HG03139 (cell line): ENCODE results near the gene SLC35C1.
A peak's percentile ranks its signal among the peaks of the same experiment; 100 is the strongest.

Experiments
- ATAC-seq: cut with Tn5 transposase; IDR thresholded peaks from one replicate; pipeline ENCODE4 v1.9.1; 2021; ENCODE audit not compliant: unreplicated experiment

SLC35C1 gene

GRCh38 chr11:45804761-45805304, at the start of gene SLC35C1:
TSS of gene SLC35C1 (plus strand) at chr11:45805149. CDS start at chr11:45805802, 653 bp downstream.
- ATAC-seq: peak; percentile 95

DNA sequence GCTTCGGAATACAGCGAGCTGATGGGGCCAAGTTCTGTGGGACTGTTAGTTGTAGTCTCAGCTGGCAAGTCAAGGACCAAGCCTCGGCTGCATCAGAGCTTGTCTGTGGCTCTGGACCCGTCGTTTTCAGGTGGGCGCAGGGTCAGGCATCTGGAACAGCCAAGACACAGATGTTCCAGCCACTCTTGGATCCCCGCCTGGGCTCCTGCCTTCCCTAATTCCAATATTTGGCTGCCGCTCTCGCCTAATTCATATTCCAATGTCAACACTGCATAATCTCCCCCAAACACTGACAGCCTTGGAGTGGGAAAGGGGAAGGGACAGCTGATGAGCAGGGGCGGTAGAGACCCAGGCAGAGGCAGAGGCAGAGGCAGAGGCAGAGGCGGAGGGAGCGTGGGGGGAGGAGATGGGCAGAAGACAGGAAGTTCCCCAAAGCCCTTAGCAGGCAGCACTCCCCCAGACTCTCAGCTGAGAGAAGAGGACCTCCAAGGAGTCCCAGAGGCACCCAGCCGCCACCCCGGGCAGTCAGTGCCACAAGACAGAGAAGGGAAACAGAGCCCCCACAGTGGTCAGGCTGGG, 49.6 kb upstream of the SLC35C1 start:
- ATAC-seq: no peak

DNA sequence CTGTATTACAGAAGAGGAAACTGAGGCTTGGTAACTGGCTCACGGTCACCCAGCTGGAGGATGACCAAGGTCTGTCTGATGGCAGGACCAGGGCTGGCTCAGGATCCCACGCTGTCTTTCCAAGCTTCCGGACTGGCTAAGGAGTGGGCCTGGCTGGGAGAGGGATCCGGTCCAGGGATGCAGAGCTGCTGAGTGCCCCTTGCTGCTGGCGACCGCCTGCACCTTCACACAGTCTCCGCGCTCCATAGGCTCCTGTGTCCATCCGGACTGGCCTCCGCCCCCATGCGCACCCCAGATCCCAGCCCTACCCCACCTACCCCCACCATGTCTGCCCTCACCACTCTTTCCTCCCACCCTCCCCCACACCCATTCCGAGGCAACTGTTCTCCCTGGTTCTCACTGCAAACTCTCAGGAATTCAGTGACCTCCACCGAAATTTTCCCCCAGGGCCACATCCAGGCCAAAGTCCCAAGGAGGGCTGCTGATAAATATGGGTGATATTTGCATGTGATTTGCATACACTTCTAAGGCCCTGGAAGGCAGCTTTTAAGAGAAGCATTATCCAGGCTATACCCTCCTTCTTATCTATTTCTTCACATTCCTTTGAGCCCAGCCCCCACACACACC, 48.5 kb upstream of the SLC35C1 start:
- ATAC-seq: no peak

DNA sequence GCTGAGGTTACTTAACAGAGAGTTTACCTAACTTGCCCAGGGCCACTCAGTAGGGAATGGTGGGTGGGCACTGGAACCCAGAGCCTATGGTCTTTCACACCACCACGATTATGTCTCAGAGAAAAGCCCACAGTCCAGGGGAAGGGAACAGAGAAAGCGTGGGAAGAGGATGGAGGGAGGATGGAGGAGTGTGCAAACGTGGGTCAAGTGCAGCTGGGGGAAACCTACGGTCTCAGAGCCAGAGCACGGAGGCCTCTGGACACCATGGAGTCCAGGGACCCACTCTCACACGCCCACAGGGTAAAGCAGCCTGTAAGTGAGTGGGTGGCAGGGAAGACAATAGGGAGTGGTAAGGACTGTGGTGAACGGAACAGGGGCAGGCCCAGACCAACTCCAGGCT, 47.3 kb upstream of the SLC35C1 start:
- no peak for ATAC-seq

DNA sequence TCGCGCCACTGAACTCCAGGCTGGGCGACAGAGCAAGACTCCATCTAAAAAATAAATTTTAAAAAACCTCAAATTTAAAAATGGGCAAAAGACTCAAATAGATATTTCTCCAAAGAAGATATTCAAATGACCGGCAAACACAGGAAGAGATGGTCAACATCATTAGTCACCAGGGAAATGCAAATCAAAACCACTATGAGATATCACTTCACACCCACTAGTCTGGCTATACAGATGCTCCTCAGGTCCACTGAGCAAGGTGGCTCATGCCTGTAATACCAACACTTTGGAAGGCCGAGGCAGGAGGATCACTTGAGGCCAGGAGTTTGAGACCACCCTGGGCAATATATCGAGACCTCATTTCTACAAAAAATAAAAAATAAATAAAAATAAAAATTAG, 43.3 kb upstream of the SLC35C1 start:
- ATAC-seq: no peak

- ATAC-seq: no peak
Measured at GRCh38 chr11:45765107-45765668, 39.8 kb upstream of the SLC35C1 start.

- ATAC-seq: no peak
Measured at GRCh38 chr11:45765836-45766235, 39.1 kb upstream of the SLC35C1 start.

- ATAC-seq: no peak
Measured at GRCh38 chr11:45766469-45766868, 38.5 kb upstream of the SLC35C1 start.

DNA sequence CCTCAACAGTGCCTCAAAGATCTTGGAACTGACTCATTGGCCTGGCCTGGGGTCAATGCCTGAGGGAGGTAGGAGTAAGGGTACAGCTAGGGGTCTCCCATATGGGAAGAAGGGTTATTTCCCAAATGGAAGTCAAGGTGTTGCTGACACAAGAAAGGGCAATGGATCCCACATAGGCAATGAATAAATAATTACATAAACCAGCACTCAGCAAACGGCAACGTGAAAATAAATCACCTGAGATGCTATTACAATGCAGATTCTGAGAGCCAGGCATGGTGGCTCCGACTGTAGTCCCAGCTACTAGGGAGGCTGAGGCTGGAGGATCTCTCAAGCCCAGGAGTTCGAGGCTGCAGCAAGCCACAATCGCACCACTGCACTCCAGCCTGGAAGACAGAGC, 36.5 kb upstream of the SLC35C1 start:
- ATAC-seq: no peak

DNA sequence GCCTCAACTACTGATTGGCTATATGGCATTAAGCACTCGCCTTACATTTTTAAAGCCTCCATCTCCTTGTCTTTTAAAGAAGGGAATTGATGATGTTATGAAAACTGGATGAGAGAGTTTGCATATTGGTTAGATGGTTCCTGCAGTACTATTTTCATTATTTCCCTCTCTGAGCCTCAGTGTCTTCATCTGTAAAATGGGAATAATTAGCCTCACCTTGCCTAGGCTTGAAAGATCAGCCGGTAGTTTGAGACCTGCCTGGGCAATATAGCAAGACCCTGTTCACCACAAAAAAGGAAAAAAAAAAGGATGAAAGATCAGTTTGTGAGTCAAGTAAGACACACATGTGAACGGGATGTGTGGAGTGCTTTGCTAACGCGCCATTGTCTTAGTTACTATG, 35.0 kb upstream of the SLC35C1 start:
- ATAC-seq: no peak

DNA sequence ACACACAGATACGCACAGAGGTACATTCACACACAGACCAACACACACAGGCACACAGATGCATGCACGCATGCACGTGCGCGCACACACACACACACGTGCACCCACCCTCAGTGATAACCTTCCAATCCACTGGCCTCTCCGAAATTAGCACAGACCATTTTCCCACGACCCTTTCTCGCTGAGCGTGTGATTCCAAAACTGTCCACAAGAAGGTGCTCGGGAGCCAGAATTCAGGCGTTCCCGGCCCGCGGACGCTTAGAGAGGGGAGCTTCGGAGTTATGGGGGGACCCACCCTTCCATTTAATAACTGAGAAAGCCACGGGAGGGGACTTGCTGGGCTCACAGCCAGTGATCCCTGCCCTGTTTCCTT, 33.8 kb upstream of the SLC35C1 start:
- ATAC-seq: peak; percentile 30

DNA sequence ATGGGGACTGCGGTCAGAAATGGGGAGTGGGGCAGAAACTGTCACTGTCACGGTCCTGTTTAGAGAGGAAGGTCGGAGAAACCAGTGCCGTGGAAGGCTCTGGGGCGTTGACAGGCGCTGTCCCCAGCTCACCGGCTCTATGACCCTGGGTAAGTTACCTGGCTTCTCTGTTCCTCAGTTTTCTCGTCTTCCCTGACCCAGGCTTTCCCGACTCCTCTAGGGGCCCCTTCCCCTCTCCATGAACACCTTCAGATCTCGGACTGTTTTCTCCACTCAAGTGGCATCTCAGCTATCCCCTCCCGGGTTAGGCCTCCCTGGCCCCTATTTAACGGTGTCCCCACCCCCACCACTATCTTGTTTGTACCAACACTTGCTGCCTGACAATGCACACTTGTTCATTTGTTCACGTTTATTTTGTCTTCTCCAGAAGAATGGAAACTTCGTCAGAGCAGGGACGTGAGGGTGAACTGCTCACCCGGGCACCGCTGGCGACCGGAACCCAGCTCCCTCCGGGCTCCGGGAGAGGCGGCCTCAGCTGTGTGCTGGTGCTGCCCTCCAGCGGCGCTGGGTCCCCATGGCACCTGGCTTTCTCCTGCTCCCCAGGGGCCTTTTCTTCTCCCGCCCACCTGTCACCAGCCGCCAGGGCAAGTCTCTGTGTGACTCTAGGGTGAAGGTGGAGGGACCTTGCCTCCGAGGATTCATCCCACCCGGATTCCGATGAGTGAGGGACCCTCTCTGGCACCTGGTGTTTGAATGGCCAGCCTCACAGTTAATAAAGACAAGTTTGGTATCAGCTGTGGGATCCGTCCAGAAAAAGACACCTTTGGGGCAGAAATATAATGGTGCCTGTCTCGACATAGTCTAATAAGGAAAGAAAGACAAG, 33.1 kb upstream of the SLC35C1 start:
- ATAC-seq: peak; percentile 80

GRCh38 chr11:45772449-45772774, 32.5 kb upstream of the SLC35C1 start:
- ATAC-seq: no peak

DNA sequence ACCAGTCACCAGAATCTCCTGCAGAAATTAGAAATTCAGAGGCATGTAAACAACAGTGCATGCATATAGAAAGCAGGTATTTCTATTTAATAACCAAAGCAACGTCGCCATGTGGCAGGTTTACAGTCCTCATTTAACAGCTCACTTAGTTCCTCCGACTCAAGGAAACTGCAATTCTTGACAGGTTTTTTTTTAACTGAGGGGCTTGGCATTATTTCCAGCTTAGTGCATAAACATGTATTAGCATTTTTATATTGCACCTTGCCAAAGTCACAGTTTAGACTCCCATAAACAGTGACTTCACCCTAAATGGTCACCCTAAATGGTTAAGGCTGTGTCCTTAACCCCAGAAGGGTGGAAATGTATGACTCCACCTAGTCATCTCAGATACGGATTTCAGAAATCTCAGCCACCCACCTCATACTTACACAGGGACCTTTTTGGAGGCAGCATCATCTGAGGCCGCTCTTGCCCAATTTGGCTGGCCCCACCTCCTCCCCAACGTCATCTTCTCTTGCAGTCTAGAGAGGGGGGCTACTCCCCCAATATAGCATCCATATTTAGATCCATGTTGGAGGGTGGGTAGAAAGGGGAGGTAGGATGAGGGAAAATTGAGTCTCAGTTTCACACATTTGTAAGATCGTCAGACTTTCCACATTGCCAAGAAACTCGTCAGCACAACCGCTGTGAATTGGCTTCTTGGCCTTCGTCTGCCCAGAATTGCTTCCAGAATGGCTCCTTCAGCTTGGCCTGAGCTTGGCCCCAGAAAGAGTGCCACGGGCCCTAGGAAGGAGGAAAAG, 31.8 kb upstream of the SLC35C1 start:
- ATAC-seq: no peak

DNA sequence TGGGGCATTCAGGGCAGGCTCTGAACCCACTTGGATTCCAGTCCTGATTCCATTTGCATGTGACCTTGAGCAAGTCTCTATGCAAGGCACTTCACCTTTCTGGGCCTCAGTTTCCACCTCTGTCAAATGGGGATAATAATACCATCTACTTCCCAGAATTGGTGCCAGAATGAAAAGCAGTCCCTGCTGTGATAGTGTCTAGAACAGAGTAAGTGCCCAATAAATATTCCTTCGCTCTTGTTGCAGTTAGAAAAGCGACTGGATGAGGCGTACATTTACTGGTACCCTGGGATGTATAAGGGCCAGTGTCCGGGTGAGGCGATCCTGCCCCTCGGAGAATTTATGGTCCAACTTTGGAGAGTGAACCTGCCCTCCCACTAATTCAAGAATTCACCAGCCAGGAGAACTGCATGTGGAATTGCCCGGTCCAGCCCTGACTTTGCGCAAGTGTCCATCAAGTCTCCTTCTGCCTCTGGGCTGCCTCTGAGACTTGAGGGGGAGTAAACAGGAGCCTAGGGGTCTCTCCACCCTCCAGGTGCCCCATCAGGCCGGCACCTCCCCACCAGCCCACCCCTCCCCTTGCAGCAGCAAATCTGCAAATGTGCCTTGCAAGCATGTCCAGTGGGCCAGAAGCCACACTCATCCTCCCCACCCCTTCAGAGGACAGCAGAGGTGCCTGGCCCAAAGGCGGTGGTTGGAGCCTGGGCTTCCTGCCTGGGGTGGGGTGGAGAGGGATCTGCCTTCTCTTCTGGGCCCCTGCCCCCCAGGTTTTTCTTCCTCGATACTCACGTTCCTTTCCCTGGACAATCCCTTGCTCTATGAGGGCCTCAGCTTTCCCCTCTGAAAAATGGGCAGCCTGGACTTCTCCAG, 30.9 kb upstream of the SLC35C1 start:
- ATAC-seq: no peak

GRCh38 chr11:45774786-45775185, 30.2 kb upstream of the SLC35C1 start:
- ATAC-seq: no peak

- ATAC-seq: no peak
Measured at GRCh38 chr11:45777127-45777969, 27.6 kb upstream of the SLC35C1 start.

DNA sequence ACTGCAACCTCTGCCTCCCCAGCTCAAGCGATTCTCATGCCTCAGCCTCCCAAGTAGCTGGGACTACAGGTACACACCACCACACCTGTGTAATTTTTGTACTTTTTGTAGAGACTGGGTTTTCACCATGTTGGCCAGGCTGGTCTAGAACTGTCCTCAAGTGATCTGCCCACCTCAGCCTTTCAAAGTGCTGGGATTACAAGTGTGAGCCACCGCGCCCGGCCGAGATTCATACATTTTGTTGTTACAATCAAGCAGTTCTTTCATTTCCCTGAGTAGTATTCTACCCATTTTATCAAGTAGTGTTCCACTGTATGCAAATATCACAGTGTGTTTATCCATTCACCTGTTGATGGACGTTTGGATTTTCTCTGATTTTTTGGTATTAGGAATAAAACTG, 26.6 kb upstream of the SLC35C1 start:
- no peak for ATAC-seq

GRCh38 chr11:45779602-45780001, 25.3 kb upstream of the SLC35C1 start:
- ATAC-seq: no peak
